ENCODE measurements around the gene LY86.
A peak's percentile ranks its signal among the peaks of the same experiment; 100 is the strongest.

The LY86 gene

GRCh38 chr6:6588064-6588923 lies at the start of gene LY86:
Gene LY86, plus strand, starts transcription at chr6:6588720. Its CDS starts 15 bp downstream, at chr6:6588735.
- no peak for DNase-seq (ENCODE audit: low read depth)

- no peak for DNase-seq (ENCODE audit: low read depth)
Observed at GRCh38 chr6:6539036-6539435, 49.5 kb upstream of the LY86 start.

- no peak for DNase-seq (ENCODE audit: low read depth)
Observed at GRCh38 chr6:6542357-6542756, 46.2 kb upstream of the LY86 start.

GRCh38 chr6:6543181-6543879 lies 45.2 kb upstream of the LY86 start:
- no peak for DNase-seq (ENCODE audit: low read depth)

GRCh38 chr6:6545616-6546317 lies 42.8 kb upstream of the LY86 start:
- no peak for DNase-seq (ENCODE audit: low read depth)

- no peak for DNase-seq (ENCODE audit: low read depth)
Observed at GRCh38 chr6:6546318-6547109, 42.0 kb upstream of the LY86 start.

GRCh38 chr6:6547110-6547879 lies 41.2 kb upstream of the LY86 start:
- DNase-seq (ENCODE audit: low read depth) = peak; percentile 60

GRCh38 chr6:6556161-6556737 lies 32.3 kb upstream of the LY86 start:
- no peak for DNase-seq (ENCODE audit: low read depth)

GRCh38 chr6:6556738-6557503 lies 31.6 kb upstream of the LY86 start:
- no peak for DNase-seq (ENCODE audit: low read depth)

- DNase-seq (ENCODE audit: low read depth) = no peak
Observed at GRCh38 chr6:6557504-6557839, 31.0 kb upstream of the LY86 start.

- no peak for DNase-seq (ENCODE audit: low read depth)
Observed at GRCh38 chr6:6557886-6558285, 30.6 kb upstream of the LY86 start.

- no peak for DNase-seq (ENCODE audit: low read depth)
Observed at GRCh38 chr6:6559994-6560570, 28.4 kb upstream of the LY86 start.

- no peak for DNase-seq (ENCODE audit: low read depth)
Observed at GRCh38 chr6:6560909-6561308, 27.6 kb upstream of the LY86 start.

GRCh38 chr6:6564154-6564553 lies 24.4 kb upstream of the LY86 start:
- DNase-seq (ENCODE audit: low read depth) = no peak

GRCh38 chr6:6565069-6565468 lies 23.5 kb upstream of the LY86 start:
- DNase-seq (ENCODE audit: low read depth) = no peak

- DNase-seq (ENCODE audit: low read depth) = no peak
Observed at GRCh38 chr6:6565488-6565887, 23.0 kb upstream of the LY86 start.

- DNase-seq (ENCODE audit: low read depth) = no peak
Observed at GRCh38 chr6:6566766-6567165, 21.8 kb upstream of the LY86 start.

GRCh38 chr6:6569096-6569810 lies 19.3 kb upstream of the LY86 start:
- no peak for DNase-seq (ENCODE audit: low read depth)

GRCh38 chr6:6569811-6570164 lies 18.7 kb upstream of the LY86 start:
- no peak for DNase-seq (ENCODE audit: low read depth)
